Measurements from ENCODE around the gene NLRP9. TPM values are rescaled to one million over a fixed set of nuclear protein-coding genes. Genes with fewer than 3 reads are reported as not detected.

The NLRP9 gene
- total RNA-seq, 1 experiment from 2014 or later: not detected

GRCh38 chr19:55666343-55667005, 71.7 kb downstream of the NLRP9 start (continued):
- TF ChIP-seq REST (IDR thresholded peaks at IDR 0.05; ENCODE audit: low read depth): no peak
- TF ChIP-seq, protein P1, sequence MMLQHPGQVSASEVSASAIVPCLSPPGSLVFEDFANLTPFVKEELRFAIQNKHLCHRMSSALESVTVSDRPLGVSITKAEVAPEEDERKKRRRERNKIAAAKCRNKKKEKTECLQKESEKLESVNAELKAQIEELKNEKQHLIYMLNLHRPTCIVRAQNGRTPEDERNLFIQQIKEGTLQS (IDR thresholded peaks at IDR 0.05): no peak
- TF ChIP-seq, protein P2, sequence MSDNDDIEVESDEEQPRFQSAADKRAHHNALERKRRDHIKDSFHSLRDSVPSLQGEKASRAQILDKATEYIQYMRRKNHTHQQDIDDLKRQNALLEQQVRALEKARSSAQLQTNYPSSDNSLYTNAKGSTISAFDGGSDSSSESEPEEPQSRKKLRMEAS (IDR thresholded peaks at IDR 0.05): no peak

GRCh38 chr19:55663846-55664536, 74.2 kb downstream of the NLRP9 start:
- ChIA-PET CTCF (interaction anchor here (1.4 kb wide), 1 partner anchor 8 kb away, joined by 3 read pairs; no protein-coding TSS in a partner anchor), RAD21 (ENCODE audit: low non-redundant PET in 1 of 2, low total read pairs in 2 of 2, uncharacterized antibody in 2 of 2, unreplicated experiment in 2 of 2) (no interaction called here), POLR2A (no interaction called here)
- H2AFZ ChIP-seq (ENCODE audit: low read depth, low read length, poor library complexity, severe bottlenecking): no peak overlapping the region
- no peaks in the 10 kb centered on the region for H3K27me3 ChIP-seq (ENCODE audit: insufficient read depth, low read length)
- H4K20me1 ChIP-seq (ENCODE audit: insufficient read depth): peaks cover 6% of the 10 kb centered on the region; the same call in 1 of the 2 replicates
- no peak overlapping the region for H3K4me2 ChIP-seq (ENCODE audit: low read length)
- no peaks in the 10 kb centered on the region for H3K9me3 ChIP-seq (ENCODE audit: control insufficient read depth in 1 of 2, insufficient read depth in 1 of 2, low read depth in 1 of 2, low read length in 2 of 2)
- no peaks in the 10 kb centered on the region for H3K9me2 ChIP-seq (ENCODE audit: insufficient read depth)
- BruUV-seq (replicated peaks): no TSS peak
- no peak overlapping the region for H3K9ac ChIP-seq (ENCODE audit: low read length)
- ATAC-seq (no peak), DNase-seq (ENCODE audit: low read depth, low spot score) (no peak)
- H3K36me3 ChIP-seq (ENCODE audit: control insufficient read depth in 1 of 2, insufficient read depth in 2 of 2, low read length in 2 of 2): peaks cover 65 to 79% of the 10 kb centered on the region in 2 experiments
- intact Hi-C loops (cut with micrococcal nuclease): no loop called here
- peaks cover 5 to 25% of the 10 kb centered on the region in 2 experiments; a peak in 3 of 4 replicates for H3K4me1 ChIP-seq (ENCODE audit: control insufficient read depth in 1 of 2, insufficient read depth in 2 of 2, low read length in 2 of 2)
- H3K4me3 ChIP-seq (replicated peaks in 1 of 2; ENCODE audit: low read depth in 1 of 2, low read length in 2 of 2): no peak overlapping the region
- H3K27ac ChIP-seq (ENCODE audit: low read depth, low read length): no peak overlapping the region
- peaks cover 99% of the 10 kb centered on the region for H3K79me2 ChIP-seq (ENCODE audit: insufficient read depth, low read length)
- TF ChIP-seq CTCF (IDR thresholded peaks at IDR 0.05 in 2 of 3, conservative IDR thresholded peaks at IDR 0.05 in 1 of 3; ENCODE audit: borderline replicate concordance in 1 of 3, insufficient read depth in 1 of 3, low read depth in 2 of 3, low read length in 2 of 3): no peak
- TF ChIP-seq CBX3 (IDR thresholded peaks at IDR 0.05; ENCODE audit: low read depth): no peak
- no peak for TF ChIP-seq YY1 (IDR thresholded peaks at IDR 0.05; ENCODE audit: extremely low read depth, insufficient replicate concordance, low read depth, low read length)
- TF ChIP-seq SRF (IDR thresholded peaks at IDR 0.05; ENCODE audit: low read depth): no peak
- TF ChIP-seq FOSL1 (IDR thresholded peaks at IDR 0.05; ENCODE audit: low read depth): no peak
- TF ChIP-seq EGR1 (IDR thresholded peaks at IDR 0.05; ENCODE audit: low read depth): no peak
- TF ChIP-seq RAD21 (IDR thresholded peaks at IDR 0.05; ENCODE audit: low read depth): no peak
- TF ChIP-seq EZH2phosphoT487 (IDR thresholded peaks at IDR 0.05; ENCODE audit: borderline replicate concordance): no peak
- no peak for TF ChIP-seq SIN3A (IDR thresholded peaks at IDR 0.05; ENCODE audit: low read depth)
- TF ChIP-seq ZNF274 (IDR thresholded peaks at IDR 0.05; ENCODE audit: low read depth, low read length): no peak
- TF ChIP-seq, protein P1 (IDR thresholded peaks at IDR 0.05): no peak
